Measurements from ENCODE around the gene ADTRP. TPM values are rescaled to one million over a fixed set of nuclear protein-coding genes. Genes with fewer than 3 reads are reported as not detected.

The ADTRP gene
- total and polyA plus RNA-seq, 10 of the 15 experiments (the other 5 are each of a cell fraction or from before 2014, with no cell fraction given): 0.10 to 2.6 (median 2.1) TPM

GRCh38 chr6:11732036-11732631 is 46.5 kb downstream of the ADTRP start (continued):
- no peak for TF ChIP-seq NFYB (IDR thresholded peaks at IDR 0.05; ENCODE audit: insufficient read depth, low read depth, low read length)
- TF ChIP-seq WRNIP1 (IDR thresholded peaks at IDR 0.05; ENCODE audit: borderline replicate concordance, low read depth, low read length): no peak
- TF ChIP-seq RELA (IDR thresholded peaks at IDR 0.05; ENCODE audit: borderline replicate concordance, partially characterized antibody): peak; percentile 64
- peak; percentile 95 for TF ChIP-seq RUNX3 (IDR thresholded peaks at IDR 0.05; ENCODE audit: low read length)
- 0 out of 2 replicates have a peak, but pooled peaks have one; percentile 38 for TF ChIP-seq PKNOX1 (IDR thresholded peaks at IDR 0.05)
- no peak for TF ChIP-seq IRF5 (IDR thresholded peaks at IDR 0.05; ENCODE audit: borderline replicate concordance)
- TF ChIP-seq SREBF2 (IDR thresholded peaks at IDR 0.05; ENCODE audit: low read length): no peak
- peak; percentile 93 for TF ChIP-seq NBN (IDR thresholded peaks at IDR 0.05)
- TF ChIP-seq NR2C1 (IDR thresholded peaks at IDR 0.05): no peak
- peak; percentile 86 to 94 for TF ChIP-seq EP300 (IDR thresholded peaks at IDR 0.05; ENCODE audit: borderline replicate concordance in 1 of 2, control insufficient read depth in 1 of 2, low read depth in 2 of 2, low read length in 2 of 2)
- TF ChIP-seq SUPT20H (IDR thresholded peaks at IDR 0.05; ENCODE audit: borderline replicate concordance, control insufficient read depth, low read depth, low read length): no peak
- no peak for TF ChIP-seq SIN3A (IDR thresholded peaks at IDR 0.05; ENCODE audit: low read depth, low read length)
- TF ChIP-seq NFIC (IDR thresholded peaks at IDR 0.05; ENCODE audit: low read depth, low read length): peak; percentile 98
- no peak for TF ChIP-seq SREBF1 (IDR thresholded peaks at IDR 0.05; ENCODE audit: low read length)
- peak; percentile 96 for TF ChIP-seq TCF12 (IDR thresholded peaks at IDR 0.05; ENCODE audit: low read depth, low read length)
- no peak for TF ChIP-seq PAX8 (IDR thresholded peaks at IDR 0.05)
- TF ChIP-seq ZZZ3 (IDR thresholded peaks at IDR 0.05; ENCODE audit: control insufficient read depth, insufficient read length, low read depth): no peak
- no peak for TF ChIP-seq EZH2 (IDR thresholded peaks at IDR 0.05; ENCODE audit: borderline replicate concordance, control insufficient read depth, low read depth, low read length)
- TF ChIP-seq PRDM15 (CRISPR knock-in tag; IDR thresholded peaks at IDR 0.05): no peak
- no peak for TF ChIP-seq ZBTB11 (CRISPR knock-in tag; IDR thresholded peaks at IDR 0.05)
